Kidney capillary endothelial cell (primary cell): Measurements from ENCODE around the gene WDR12.
"Not testable (repeated sequence)": the region's sequence is repeated elsewhere in the genome, so short reads cannot be mapped to it uniquely, and the experiment has no call there.

Source experiments
- DNase-seq: peaks from one replicate; pipeline ENCODE4 v3.0.0-alpha.2; 2018; ENCODE audit warnings: low spot score

Gene WDR12

GRCh38 chr2:202911512-202912341, at the start of gene WDR12, which contains the start of gene CARF:
WDR12 (minus strand) TSS chr2:202911673; CDS start chr2:202911476, 197 bp downstream.
CARF (plus strand) TSS chr2:202912275; CDS start chr2:202941903, 29,628 bp downstream.
- DNase-seq: peak; percentile 89

- no peak for DNase-seq
Observed at GRCh38 chr2:202960524-202960923, 49.1 kb upstream of the WDR12 start.

GRCh38 chr2:202950592-202950991, 39.1 kb upstream of the WDR12 start:
- peak; percentile 7 for DNase-seq

- DNase-seq: not testable (repeated sequence)
Observed at GRCh38 chr2:202949333-202949732, 37.9 kb upstream of the WDR12 start.

- no peak for DNase-seq
Observed at GRCh38 chr2:202945497-202945896, 34.0 kb upstream of the WDR12 start.

- DNase-seq: no peak
Observed at GRCh38 chr2:202944816-202945215, 33.3 kb upstream of the WDR12 start.

- DNase-seq: no peak
Observed at GRCh38 chr2:202944408-202944807, 32.9 kb upstream of the WDR12 start.

- no peak for DNase-seq
Observed at GRCh38 chr2:202941771-202942170, 30.3 kb upstream of the WDR12 start.

GRCh38 chr2:202938960-202939359, 27.5 kb upstream of the WDR12 start:
- DNase-seq: no peak

GRCh38 chr2:202934456-202934855, 23.0 kb upstream of the WDR12 start:
- no peak for DNase-seq

GRCh38 chr2:202933958-202934357, 22.5 kb upstream of the WDR12 start:
- DNase-seq: no peak

GRCh38 chr2:202933139-202933510, 21.7 kb upstream of the WDR12 start:
- DNase-seq: no peak

- no peak for DNase-seq
Observed at GRCh38 chr2:202932425-202933138, 21.1 kb upstream of the WDR12 start.

- DNase-seq: no peak
Observed at GRCh38 chr2:202918860-202919259, 7.4 kb upstream of the WDR12 start.

GRCh38 chr2:202912342-202913201, 1.1 kb upstream of the WDR12 start:
- DNase-seq: not testable (repeated sequence)

- DNase-seq: peak; percentile 1
Observed at GRCh38 chr2:202911203-202911511, 316 bp downstream of the WDR12 start.

- DNase-seq: peak; percentile 3
Observed at GRCh38 chr2:202910698-202911097, 775 bp downstream of the WDR12 start.

- DNase-seq: not testable (repeated sequence)
Observed at GRCh38 chr2:202910250-202910649, 1.2 kb downstream of the WDR12 start.

- DNase-seq: no peak
Observed at GRCh38 chr2:202909394-202910192, 1.9 kb downstream of the WDR12 start.

GRCh38 chr2:202908186-202908585, 3.3 kb downstream of the WDR12 start:
- no peak for DNase-seq

- DNase-seq: not testable (repeated sequence)
Observed at GRCh38 chr2:202905507-202905906, 6.0 kb downstream of the WDR12 start.

GRCh38 chr2:202885190-202885589, 26.3 kb downstream of the WDR12 start:
- no peak for DNase-seq
